ENCODE measurements around the gene APLP2.

GRCh38 chr11:130190371-130190881, 120.7 kb downstream of the APLP2 start:
- TF ChIP-seq, protein P1, sequence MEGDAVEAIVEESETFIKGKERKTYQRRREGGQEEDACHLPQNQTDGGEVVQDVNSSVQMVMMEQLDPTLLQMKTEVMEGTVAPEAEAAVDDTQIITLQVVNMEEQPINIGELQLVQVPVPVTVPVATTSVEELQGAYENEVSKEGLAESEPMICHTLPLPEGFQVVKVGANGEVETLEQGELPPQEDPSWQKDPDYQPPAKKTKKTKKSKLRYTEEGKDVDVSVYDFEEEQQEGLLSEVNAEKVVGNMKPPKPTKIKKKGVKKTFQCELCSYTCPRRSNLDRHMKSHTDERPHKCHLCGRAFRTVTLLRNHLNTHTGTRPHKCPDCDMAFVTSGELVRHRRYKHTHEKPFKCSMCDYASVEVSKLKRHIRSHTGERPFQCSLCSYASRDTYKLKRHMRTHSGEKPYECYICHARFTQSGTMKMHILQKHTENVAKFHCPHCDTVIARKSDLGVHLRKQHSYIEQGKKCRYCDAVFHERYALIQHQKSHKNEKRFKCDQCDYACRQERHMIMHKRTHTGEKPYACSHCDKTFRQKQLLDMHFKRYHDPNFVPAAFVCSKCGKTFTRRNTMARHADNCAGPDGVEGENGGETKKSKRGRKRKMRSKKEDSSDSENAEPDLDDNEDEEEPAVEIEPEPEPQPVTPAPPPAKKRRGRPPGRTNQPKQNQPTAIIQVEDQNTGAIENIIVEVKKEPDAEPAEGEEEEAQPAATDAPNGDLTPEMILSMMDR (conservative IDR thresholded peaks at IDR 0.05): no peak
- no peak for TF ChIP-seq ZFX (IDR thresholded peaks at IDR 0.05)

Measured in C4-2B (cell line).